SK-N-SH treated with all-trans-retinoic acid at 6 μM for 48 hours (cell line): ENCODE measurements around the gene TMEM69.
"Not testable (repeated sequence)": the region's sequence is repeated elsewhere in the genome, so short reads cannot be mapped to it uniquely, and the experiment has no call there.

Source experiments
- CREB5 ChIP-seq: fragments of 250-450 bp; sonication (Bioruptor Pico); IDR thresholded peaks from 2 replicates; pipeline ENCODE4 v1.5.1; 2020; ENCODE audit warnings: low read depth, mild to moderate bottlenecking, moderate library complexity
- CSDC2 ChIP-seq: fragments of 250-450 bp; sonication (Bioruptor Pico); IDR thresholded peaks from 2 replicates; pipeline ENCODE4 v1.5.0; 2020; ENCODE audit warnings: mild to moderate bottlenecking, moderate library complexity
- ISL1 ChIP-seq: fragments of 250-450 bp; sonication (Bioruptor Pico); IDR thresholded peaks from 2 replicates; pipeline ENCODE4 v2.1.2; 2022; ENCODE audit warnings: mild to moderate bottlenecking, moderate library complexity
- PATZ1 ChIP-seq: fragments of 250-450 bp; sonication (Bioruptor Pico); IDR thresholded peaks from 2 replicates; pipeline ENCODE4 v1.8.0; 2020; ENCODE audit warnings: mild to moderate bottlenecking, moderate library complexity, borderline replicate concordance
- PPARA ChIP-seq: fragments of 250-450 bp; sonication (Bioruptor Pico); IDR thresholded peaks from 2 replicates; pipeline ENCODE4 v1.5.0; 2020; ENCODE audit warnings: mild to moderate bottlenecking, borderline replicate concordance
- SNAI2 ChIP-seq: fragments of 250-450 bp; sonication (Bioruptor Pico); IDR thresholded peaks from 2 replicates; pipeline ENCODE4 v1.5.0; 2020; ENCODE audit warnings: mild to moderate bottlenecking, moderate library complexity
- TCF4 ChIP-seq: fragments of 250-450 bp; sonication (Bioruptor Pico); IDR thresholded peaks from 2 replicates; pipeline ENCODE4 v1.8.0; 2021; ENCODE audit warnings: mild to moderate bottlenecking, moderate library complexity, borderline replicate concordance
- TOX ChIP-seq: fragments of 250-450 bp; sonication (Bioruptor Pico); IDR thresholded peaks from 2 replicates; pipeline ENCODE4 v1.8.0; 2021; ENCODE audit warnings: mild to moderate bottlenecking, moderate library complexity, borderline replicate concordance
- ZC3H10 ChIP-seq: fragments of 250-450 bp; sonication (Bioruptor Pico); IDR thresholded peaks from 2 replicates; pipeline ENCODE4 v1.5.1; 2021; ENCODE audit warnings: mild to moderate bottlenecking, moderate library complexity
- ZFP30 ChIP-seq: fragments of 450-650 bp; formaldehyde crosslinking; IDR thresholded peaks from 2 replicates; pipeline ENCODE4 v1.5.0; 2022; ENCODE audit warnings: mild to moderate bottlenecking, moderate library complexity
- ZNF8 ChIP-seq: fragments of 450-650 bp; formaldehyde crosslinking; IDR thresholded peaks from 2 replicates; pipeline ENCODE4 v1.5.0; 2020; ENCODE audit warnings: mild to moderate bottlenecking, moderate library complexity

GRCh38 chr1:45717386-45717785 lies 29.4 kb downstream of the TMEM69 start:
- not testable (repeated sequence) for TF ChIP-seq TCF4 (CRISPR knock-in tag); TOX (CRISPR knock-in tag); SNAI2; ZC3H10 (CRISPR knock-in tag); PPARA (CRISPR knock-in tag); CSDC2 (CRISPR knock-in tag); PATZ1 (CRISPR knock-in tag); ZNF8; ISL1 (CRISPR knock-in tag); CREB5 (CRISPR knock-in tag); ZFP30 (CRISPR knock-in tag)
